Activated CD4-positive, alpha-beta T cell treated with anti-CD3 and anti-CD28 coated beads, Interleukin-2, Interleukin-6, amounts not matched to agents 100 ng/mL and 50 ng/mL, durations not matched to agents 16 hours and 8 hours (primary cell): ENCODE results near the gene NUDT7.

Source experiments
- DNase-seq: peaks from one replicate; pipeline ENCODE4 v3.0.0-alpha.2; 2020

The NUDT7 gene

GRCh38 chr16:77722309-77723107 is at the start of gene NUDT7:
NUDT7 (plus strand) TSS chr16:77722514; CDS start chr16:77722583, 69 bp downstream.
- DNase-seq, result peak; percentile 98

GRCh38 chr16:77674888-77675287 is 47.4 kb upstream of the NUDT7 start:
- no peak for DNase-seq

GRCh38 chr16:77675464-77676324 is 46.6 kb upstream of the NUDT7 start:
- DNase-seq, result peak; percentile 76

- no peak for DNase-seq
Measured at GRCh38 chr16:77677129-77677528, 45.2 kb upstream of the NUDT7 start.

- no peak for DNase-seq
Measured at GRCh38 chr16:77679391-77679790, 42.9 kb upstream of the NUDT7 start.

- DNase-seq, result peak; percentile 1
Measured at GRCh38 chr16:77679901-77680300, 42.4 kb upstream of the NUDT7 start.

GRCh38 chr16:77680496-77680895 is 41.8 kb upstream of the NUDT7 start:
- DNase-seq, result no peak

- no peak for DNase-seq
Measured at GRCh38 chr16:77682586-77682985, 39.7 kb upstream of the NUDT7 start.

- DNase-seq, result no peak
Measured at GRCh38 chr16:77683397-77684180, 38.7 kb upstream of the NUDT7 start.

GRCh38 chr16:77684181-77684526 is 38.2 kb upstream of the NUDT7 start:
- DNase-seq, result no peak

- DNase-seq, result no peak
Measured at GRCh38 chr16:77686385-77686784, 35.9 kb upstream of the NUDT7 start.

GRCh38 chr16:77689971-77690370 is 32.3 kb upstream of the NUDT7 start:
- DNase-seq, result no peak

- DNase-seq, result no peak
Measured at GRCh38 chr16:77690416-77690815, 31.9 kb upstream of the NUDT7 start.

- no peak for DNase-seq
Measured at GRCh38 chr16:77692612-77693011, 29.7 kb upstream of the NUDT7 start.

GRCh38 chr16:77696149-77696548 is 26.2 kb upstream of the NUDT7 start:
- DNase-seq, result no peak

GRCh38 chr16:77700846-77701245 is 21.5 kb upstream of the NUDT7 start:
- no peak for DNase-seq

- no peak for DNase-seq
Measured at GRCh38 chr16:77705351-77705750, 17.0 kb upstream of the NUDT7 start.

- no peak for DNase-seq
Measured at GRCh38 chr16:77711179-77711578, 11.1 kb upstream of the NUDT7 start.

- no peak for DNase-seq
Measured at GRCh38 chr16:77711775-77712174, 10.5 kb upstream of the NUDT7 start.

GRCh38 chr16:77715145-77715544 is 7.2 kb upstream of the NUDT7 start:
- DNase-seq, result no peak

- no peak for DNase-seq
Measured at GRCh38 chr16:77721752-77722308, 484 bp upstream of the NUDT7 start.

GRCh38 chr16:77723108-77723514 is 797 bp downstream of the NUDT7 start:
- DNase-seq, result peak; percentile 33

GRCh38 chr16:77724174-77724573 is 1.9 kb downstream of the NUDT7 start:
- DNase-seq, result no peak
